RWPE2 (cell line): ENCODE results near the gene SIM2.

Source experiments
- ATAC-seq: fragments of 200-7000 bp; cut with Tn5 transposase; 3 replicates; pipeline ENCODE4 v1.9.1; 2021; ENCODE audit warnings: low read depth
- DNase-seq: peaks from one replicate; pipeline ENCODE4 v3.0.0-alpha.2; 2020; ENCODE audit warnings: low spot score
- H3K27ac ChIP-seq: fragments of 450-650 bp; 2 replicates; pipeline ENCODE4 v1.5.1; 2017; ENCODE audit warnings: mild to moderate bottlenecking; ENCODE audit not compliant: poor library complexity, severe bottlenecking
- H3K27me3 ChIP-seq: fragments of 250-450 bp; sonication (Bioruptor Pico); 2 replicates; pipeline ENCODE4 v1.5.1; 2021; ENCODE audit warnings: mild to moderate bottlenecking, moderate library complexity; ENCODE audit not compliant: insufficient read depth, poor library complexity, severe bottlenecking
- H3K36me3 ChIP-seq: fragments of 250-450 bp; sonication (Bioruptor Pico); 2 replicates; pipeline ENCODE4 v1.5.1; 2020; ENCODE audit warnings: low read depth, mild to moderate bottlenecking, moderate library complexity
- H3K4me1 ChIP-seq: fragments of 250-450 bp; sonication (Bioruptor Pico); 2 replicates; pipeline ENCODE4 v1.5.1; 2021; ENCODE audit warnings: mild to moderate bottlenecking, moderate library complexity; ENCODE audit not compliant: insufficient read depth, poor library complexity, severe bottlenecking
- H3K4me3 ChIP-seq: fragments of 250-450 bp; sonication (Bioruptor Pico); 2 replicates; pipeline ENCODE4 v1.5.1; 2021; ENCODE audit warnings: mild to moderate bottlenecking, moderate library complexity; ENCODE audit not compliant: severe bottlenecking
- H3K9me3 ChIP-seq: fragments of 250-450 bp; sonication (Bioruptor Pico); 2 replicates; pipeline ENCODE4 v1.5.1; 2021; ENCODE audit warnings: mild to moderate bottlenecking, moderate library complexity; ENCODE audit not compliant: severe bottlenecking
- CTCF ChIP-seq: fragments of 450-650 bp; IDR thresholded peaks from one replicate; pipeline ENCODE4 v1.5.1; 2017; ENCODE audit warnings: mild to moderate bottlenecking, moderate library complexity; ENCODE audit not compliant: poor library complexity, severe bottlenecking

The SIM2 gene

GRCh38 chr21:36747815-36748383 is 49.0 kb downstream of the SIM2 start:
- Histone ChIP-seq H3K27ac (no peak overlapping the region), H3K4me3 (no peak overlapping the region), H3K9me3 (no peaks in the 10 kb centered on the region), H3K36me3 (peaks cover 39% of the 10 kb centered on the region), H3K4me1 (no peaks in the 10 kb centered on the region), H3K27me3 (no peaks in the 10 kb centered on the region)
- ATAC-seq, result no peak
- no peak for TF ChIP-seq CTCF
- no peak for DNase-seq

- no peaks in the 10 kb centered on the region for H3K27me3 ChIP-seq
- no peak overlapping the region for H3K4me3 ChIP-seq
- H3K27ac ChIP-seq, result no peak overlapping the region
- ATAC-seq (no peak), DNase-seq (no peak)
- H3K4me1 ChIP-seq, result peaks cover 7% of the 10 kb centered on the region
- peaks cover 25% of the 10 kb centered on the region for H3K36me3 ChIP-seq
- H3K9me3 ChIP-seq, result no peaks in the 10 kb centered on the region
- TF ChIP-seq CTCF, result no peak
Observed at GRCh38 chr21:36749935-36750575, 51.1 kb downstream of the SIM2 start.

- no peaks in the 10 kb centered on the region for H3K27me3 ChIP-seq
- ATAC-seq (no peak), DNase-seq (no peak)
- no peak overlapping the region for H3K4me3 ChIP-seq
- TF ChIP-seq CTCF, result no peak
- H3K36me3 ChIP-seq, result peaks cover 19% of the 10 kb centered on the region
- no peaks in the 10 kb centered on the region for H3K9me3 ChIP-seq
- no peak overlapping the region for H3K27ac ChIP-seq
- H3K4me1 ChIP-seq, result peaks cover 7% of the 10 kb centered on the region
Observed at GRCh38 chr21:36750576-36750959, 51.7 kb downstream of the SIM2 start.

- Histone ChIP-seq H3K27ac (no peak overlapping the region), H3K4me1 (peaks cover 7% of the 10 kb centered on the region), H3K9me3 (no peaks in the 10 kb centered on the region), H3K27me3 (no peaks in the 10 kb centered on the region), H3K36me3 (peaks cover 15% of the 10 kb centered on the region), H3K4me3 (no peak overlapping the region)
- TF ChIP-seq CTCF, result no peak
- DNase-seq, result no peak
- ATAC-seq, result no peak
Observed at GRCh38 chr21:36751383-36751782, 52.5 kb downstream of the SIM2 start.

GRCh38 chr21:36753556-36753955 is 54.6 kb downstream of the SIM2 start:
- Histone ChIP-seq H3K4me3 (no peak overlapping the region), H3K4me1 (peaks cover 7% of the 10 kb centered on the region), H3K36me3 (peaks cover 6% of the 10 kb centered on the region), H3K27me3 (no peaks in the 10 kb centered on the region), H3K27ac (peak overlapping the region; percentile 38), H3K9me3 (no peaks in the 10 kb centered on the region)
- TF ChIP-seq CTCF, result no peak
- no peak for DNase-seq
- peak; percentile 87 for ATAC-seq
